HG02970 (cell line): ENCODE results near the gene RNF213.
"Not testable (repeated sequence)": the region's sequence is repeated elsewhere in the genome, so short reads cannot be mapped to it uniquely, and the experiment has no call there.

ENCODE experiments used
- ATAC-seq: cut with Tn5 transposase; IDR thresholded peaks from one replicate; pipeline ENCODE4 v1.9.1; 2021; ENCODE audit warnings: mild to moderate bottlenecking, moderate library complexity, moderate number of reproducible peaks; ENCODE audit not compliant: unreplicated experiment, low FRiP score

Gene RNF213

DNA sequence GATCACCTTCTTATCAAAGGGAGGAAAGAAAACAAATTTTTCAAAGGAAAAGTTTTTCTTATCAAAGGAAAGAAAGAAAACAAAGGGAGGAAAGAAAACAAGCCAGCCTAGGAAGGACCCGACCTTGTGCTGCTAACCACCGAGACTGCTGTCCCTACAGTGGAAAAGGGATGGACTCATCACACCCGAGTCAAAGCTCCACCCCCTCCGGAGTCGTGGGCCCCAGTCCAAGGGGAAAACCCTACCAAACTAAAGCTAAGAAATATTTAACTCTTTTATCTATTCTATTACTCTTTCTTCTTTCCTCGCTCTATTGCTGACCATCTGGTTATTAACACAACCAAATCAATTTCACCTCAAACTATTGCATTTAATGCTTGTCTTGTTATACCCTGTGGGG, 148.2 kb downstream of the RNF213 start:
- no peak for ATAC-seq

DNA sequence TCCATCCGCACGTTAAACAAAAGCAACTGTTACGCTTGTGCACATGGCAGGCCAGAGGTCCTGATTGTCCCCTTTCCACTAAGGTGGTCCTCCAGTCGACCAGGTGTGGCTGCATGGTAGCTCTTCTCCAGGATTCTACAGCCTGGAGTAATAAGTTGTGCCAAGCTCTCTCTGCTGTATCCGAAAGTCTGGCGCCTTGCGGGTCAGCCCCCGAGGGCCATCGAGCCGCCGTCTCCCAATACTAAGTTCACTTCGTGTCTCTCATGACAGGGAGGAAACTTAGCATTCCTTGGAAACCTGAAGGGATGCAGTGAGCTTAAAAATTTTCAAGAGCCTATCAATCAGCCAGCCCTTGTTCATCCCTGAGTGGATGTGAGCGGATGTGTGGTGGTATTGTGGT, 149.0 kb downstream of the RNF213 start:
- no peak for ATAC-seq

DNA sequence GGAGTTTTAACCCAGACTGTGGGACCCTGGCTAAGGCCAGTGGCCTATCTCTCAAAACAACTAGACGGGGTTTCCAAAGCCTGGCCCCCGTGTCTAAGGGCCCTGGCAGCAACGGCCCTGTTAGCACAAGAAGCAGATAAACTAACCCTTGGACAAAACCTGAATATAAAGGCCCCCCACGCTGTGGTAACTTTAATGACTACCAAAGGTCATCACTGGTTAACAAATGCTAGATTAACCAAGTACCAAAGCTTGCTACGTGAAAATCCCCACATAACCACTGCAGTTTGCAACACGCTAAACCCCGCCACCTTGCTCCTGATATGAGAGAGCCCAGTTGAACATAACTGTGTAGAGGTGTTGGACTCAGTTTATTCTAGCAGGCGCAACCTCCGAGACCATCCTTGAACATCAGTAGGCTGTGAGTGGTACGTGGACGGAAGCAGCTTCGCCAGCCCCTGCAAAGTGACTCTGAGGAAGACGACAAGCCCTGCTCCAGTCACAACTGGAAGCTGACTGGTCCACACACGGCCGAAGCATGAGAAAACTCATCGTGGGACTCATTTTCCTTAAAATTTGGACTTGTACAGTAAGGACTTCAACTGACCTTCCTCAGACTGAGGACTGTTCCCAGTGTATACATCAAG, 149.9 kb downstream of the RNF213 start:
- not testable (repeated sequence) for ATAC-seq

DNA sequence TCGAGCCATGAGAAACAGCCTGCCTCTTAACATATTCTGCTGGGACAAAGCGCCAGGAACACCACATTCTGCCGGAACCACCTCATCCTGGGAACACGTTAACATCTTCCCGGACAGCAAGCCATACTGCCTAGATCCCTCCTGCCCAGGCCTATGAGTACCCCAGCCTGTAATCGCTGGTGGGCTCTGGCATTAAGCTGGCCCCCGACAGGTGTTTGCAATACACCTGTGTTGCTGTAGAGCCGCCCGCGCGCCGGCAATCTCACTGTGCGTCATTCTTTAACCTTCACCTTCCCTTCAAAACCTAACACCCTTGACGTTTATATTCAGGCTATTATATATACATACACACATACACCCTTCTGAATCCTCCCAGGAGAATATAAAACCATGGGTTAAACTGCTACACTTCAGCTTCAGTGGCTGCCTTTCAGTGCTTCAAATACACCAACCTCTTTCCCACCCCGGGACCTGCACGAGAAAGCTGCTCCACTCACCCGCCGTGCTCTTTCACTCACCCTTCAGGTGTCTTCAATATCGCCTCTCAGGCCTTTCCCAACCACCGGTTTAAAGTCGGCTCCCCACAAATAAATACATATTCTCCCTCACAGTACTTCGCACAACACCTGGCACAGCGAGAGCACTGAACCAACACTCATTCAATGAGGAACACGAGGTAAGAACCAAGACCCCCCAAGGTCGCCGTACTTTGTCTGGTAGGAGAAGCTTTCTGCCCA, 153.3 kb downstream of the RNF213 start:
- ATAC-seq = no peak

DNA sequence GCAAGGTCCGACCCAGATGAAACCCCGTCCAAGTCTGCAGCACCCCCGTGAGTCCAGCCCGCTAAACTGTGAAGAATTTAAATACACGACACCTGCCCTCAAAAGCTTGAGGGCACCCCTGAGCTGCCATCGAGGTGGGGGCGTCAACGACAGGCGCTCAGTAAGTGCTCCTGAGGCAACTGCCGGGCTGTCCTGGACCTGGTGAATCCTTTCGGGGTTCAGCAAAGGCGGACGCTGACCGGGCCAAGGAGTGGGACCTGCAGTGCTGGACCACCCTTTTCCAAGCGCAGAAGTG, 153.8 kb downstream of the RNF213 start:
- ATAC-seq = no peak

DNA sequence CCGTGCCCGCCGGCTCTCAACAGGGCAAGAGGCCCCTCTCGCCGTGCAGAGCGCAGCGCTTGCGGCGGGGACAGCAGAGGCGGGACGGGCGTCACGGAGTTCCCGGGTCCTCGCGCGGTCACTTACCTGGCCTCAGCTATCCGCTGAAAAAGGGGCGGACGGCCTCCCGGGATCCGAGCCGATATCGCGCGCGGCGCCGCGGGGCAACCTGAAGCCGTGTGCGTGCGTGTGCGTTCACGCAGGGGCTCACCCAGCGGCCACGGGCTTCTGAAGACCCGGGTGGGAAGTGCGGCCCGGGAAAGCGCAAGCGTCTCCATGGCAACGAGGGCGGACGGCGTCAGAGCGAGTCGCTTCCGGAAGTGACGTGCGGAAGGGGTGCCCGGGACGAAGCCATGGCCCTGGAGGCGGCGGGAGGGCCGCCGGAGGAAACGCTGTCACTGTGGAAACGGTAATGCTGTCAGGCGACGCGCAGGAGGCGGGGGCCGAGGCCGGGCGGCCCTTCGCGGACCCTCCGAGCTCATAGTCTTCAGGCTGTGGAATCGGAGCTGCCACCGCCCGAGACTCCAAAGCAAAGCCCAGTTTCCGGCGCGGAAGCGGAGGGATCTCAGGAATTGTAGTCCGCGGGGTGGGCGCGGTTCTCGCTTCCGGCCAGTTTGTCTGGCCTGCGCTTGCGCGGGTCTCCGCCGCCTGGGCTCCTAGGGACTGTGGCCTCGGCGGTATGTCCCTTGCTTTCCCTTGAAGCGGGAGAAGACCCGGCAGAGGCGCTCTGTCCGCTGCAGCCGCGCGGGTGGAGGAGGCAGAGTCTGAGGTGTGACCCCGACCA, 154.4 kb downstream of the RNF213 start, which contains the start of gene ENDOV:
TSS of gene ENDOV (plus strand) at position 365 of the 823 bp plus-strand sequence. CDS start at position 393, 28 bp downstream.
- peak; percentile 95 for ATAC-seq

DNA sequence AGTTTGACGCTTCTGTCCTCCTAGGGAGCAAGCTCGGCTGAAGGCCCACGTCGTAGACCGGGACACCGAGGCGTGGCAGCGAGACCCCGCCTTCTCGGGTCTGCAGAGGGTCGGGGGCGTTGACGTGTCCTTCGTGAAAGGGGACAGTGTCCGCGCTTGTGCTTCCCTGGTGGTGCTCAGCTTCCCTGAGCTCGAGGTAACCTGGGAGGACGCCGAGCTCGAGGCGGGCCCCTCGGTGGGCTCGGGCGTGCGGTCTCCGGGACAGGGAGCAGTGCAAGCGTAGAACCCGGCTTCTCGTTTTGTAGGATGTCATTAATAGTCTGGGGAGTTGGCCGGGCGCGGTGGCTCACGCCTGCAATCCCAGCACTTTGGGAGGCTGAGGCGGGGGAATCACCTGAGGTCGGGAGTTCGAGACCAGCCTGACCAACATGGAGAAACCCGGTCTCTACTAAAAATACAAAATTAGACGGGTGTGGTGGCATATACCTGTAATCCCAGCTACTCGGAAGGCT, 155.0 kb downstream of the RNF213 start:
- ATAC-seq = no peak

DNA sequence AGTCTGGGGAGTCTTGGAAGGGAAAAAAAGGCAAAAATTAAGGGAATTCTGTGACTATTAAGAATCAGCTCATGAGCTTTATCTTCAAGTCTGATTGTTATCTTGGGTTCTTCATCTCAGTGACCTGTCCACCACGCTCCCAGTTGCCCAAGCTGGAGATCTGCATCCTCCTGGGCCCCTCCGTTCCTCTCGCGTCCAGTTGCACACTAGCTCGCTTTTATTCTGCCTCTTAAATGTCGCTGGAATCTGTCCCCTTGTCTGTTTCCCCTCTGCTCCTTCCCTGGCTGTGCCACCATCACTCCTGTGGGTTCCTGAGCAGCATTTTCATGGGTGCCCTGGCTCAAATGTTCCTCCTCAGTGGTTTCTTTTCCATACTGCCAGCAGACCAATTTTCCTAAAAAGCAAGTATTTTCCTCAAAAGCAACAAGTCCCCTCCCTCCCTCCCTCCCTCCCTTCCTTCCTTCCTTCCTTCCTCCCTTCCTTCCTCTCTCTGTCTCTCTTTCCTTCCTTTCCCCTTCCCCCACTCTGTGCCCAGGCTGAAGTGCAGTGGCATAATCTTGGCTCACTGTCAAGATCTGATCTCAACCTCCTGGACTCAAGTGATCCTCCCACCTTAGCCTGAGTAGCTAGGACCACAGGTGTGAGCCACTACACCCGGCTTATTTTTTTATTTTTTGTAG, 155.7 kb downstream of the RNF213 start:
- ATAC-seq = no peak

DNA sequence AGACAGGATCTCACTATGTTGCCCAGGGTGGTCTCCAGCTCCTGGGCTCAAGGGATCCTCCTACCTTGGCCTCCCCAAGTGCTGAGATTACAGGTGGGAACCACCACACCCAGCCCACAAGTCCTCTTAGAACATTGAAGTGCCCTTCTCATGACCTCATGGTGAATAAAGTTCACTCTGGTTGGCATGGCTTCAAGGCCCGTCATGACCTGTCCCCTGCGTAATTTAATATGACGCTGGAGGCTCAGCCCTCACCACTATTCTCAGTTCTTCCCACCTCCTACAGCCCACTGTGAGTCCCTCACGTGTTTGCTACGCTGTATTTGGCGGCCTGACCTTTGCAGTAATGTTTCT, 156.3 kb downstream of the RNF213 start:
- no peak for ATAC-seq

DNA sequence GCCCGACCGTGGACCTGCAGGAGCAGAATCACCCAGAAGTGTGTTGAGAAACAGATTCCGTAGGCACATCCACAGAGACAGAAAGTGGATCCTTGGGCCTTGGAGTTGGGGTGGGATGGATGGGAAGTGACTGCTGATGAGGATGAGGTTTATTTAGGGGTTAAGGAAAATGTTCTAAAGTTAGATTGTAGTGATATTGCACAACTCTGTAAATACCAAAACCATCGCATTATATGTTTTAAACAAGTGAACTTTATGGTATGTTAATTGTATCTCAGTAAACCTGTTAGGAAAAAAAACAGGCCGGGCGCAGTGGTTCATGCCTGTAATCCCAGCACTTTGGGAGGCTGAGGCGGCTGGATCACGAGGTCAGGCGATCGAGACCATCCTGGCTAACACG, 157.9 kb downstream of the RNF213 start:
- ATAC-seq = no peak

DNA sequence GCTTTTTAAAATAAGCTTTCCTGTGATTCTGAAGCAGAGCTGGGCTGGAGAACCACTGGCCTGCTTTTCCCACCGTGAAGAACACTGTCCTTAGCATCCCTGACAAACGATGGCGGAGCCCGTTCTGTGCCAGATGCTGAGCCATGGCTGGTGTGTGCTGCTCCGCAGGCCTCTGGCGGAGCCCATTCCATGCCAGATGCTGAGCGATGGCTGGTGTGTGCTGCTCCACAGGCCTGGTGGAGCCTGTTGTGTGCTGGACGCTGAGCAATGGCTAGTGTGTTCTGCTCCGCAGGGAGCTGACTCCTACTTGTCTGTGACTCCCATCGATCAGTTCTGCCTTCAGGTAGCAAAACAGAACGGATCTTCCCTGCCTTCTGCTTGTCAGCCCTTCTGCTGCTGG, 158.6 kb downstream of the RNF213 start:
- no peak for ATAC-seq

DNA sequence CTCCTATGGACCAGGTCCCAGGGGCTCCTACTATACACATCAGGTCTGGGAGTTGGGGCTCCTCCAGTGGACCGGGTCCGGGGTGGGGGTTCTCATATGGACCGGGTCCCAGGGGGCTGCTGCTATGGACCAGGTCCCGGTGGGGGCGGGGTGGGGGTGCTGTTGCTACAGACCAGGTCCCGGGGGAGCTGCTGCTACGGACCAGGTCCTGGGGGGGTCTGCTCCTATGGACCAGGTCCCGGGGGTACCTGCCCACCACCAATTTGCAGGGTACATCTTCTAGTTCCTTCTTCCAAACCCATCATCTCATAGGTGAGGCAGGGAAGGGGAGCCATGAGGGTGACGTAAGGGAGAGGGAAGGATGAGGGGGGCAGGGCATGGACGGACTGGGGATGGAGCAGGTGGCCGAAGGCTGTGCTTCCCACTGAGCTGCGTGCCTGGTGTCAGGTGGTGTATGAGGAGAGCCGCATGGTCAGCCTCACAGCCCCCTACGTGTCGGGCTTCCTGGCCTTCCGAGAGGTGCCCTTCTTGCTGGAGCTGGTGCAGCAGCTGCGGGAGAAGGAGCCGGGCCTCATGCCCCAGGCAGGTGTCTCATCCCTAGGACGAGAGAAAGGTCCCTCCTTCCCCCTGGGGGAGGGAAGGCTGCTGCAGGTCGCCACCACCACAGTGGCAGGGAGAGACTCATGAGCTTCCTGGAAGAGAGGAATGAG, 160.9 kb downstream of the RNF213 start:
- no peak for ATAC-seq

DNA sequence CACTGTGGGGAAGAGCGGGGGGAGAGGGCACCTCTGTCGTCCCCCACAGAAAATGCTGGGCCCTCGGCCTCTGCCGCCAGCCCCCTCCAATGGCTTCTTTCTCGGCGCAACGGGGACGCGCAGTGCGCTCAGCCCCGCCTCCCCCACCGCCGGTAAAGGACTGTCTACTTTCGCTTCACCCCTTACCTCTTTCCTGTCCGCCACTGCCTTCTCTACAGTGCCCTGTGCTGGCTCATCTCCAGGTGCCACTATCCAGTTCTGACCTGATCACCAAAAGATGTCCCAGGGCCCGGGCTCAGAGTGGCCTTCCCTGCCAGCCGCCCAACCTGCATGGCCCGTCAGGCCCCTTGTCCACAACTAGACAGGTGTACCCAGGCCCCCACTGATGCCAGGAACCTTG, 161.6 kb downstream of the RNF213 start:
- ATAC-seq = no peak

DNA sequence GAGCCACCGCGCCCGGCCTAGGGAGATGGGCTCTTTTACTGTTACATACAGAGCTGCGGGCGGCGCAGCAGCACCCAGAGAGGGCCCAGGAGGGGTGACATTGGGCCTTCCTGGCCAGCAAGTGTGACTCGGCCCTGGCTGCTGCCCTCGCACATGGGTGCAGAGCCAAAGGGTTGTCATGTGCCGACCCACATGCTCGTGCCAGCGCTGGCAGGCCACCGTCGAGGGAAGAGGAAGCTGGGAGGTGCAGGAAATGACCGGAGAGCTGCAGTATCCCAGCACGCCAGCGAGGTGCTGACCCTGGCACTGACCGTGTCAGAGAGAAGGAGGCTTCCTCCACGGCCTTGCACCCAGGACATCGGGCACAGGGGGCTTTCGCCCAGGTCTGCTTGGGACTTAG, 162.3 kb downstream of the RNF213 start:
- ATAC-seq = no peak

DNA sequence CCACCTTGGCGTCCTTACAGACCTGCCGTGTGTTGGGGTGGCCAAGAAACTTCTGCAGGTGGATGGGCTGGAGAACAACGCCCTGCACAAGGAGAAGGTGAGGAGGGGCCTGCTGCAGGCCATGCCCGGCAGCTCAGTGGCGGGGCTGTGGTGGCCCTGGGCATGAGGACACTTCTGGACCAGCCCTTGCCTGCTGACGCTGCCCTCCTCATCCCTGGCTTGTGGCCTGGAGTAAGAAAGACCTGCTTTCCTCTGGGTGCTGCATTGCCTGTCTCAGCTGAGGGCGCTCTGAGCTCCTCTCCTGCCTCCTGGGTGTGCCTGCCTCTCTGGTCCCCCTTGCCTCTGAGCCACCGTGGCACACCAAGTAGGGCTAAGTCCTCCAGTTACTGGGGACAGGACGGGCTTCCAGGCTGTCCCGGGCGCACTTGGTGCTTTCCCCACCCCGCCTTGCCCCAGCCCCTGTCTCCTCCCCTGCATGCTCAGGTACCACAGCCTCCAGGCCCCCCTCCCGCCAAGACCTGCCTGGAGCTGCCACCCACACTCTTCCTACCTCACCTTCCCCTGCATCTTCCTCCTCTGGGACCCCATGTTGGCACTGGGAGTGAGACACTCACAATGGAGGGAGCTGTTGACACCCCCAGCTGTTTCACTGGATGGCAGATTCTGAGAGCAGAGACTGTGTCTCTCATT, 163.0 kb downstream of the RNF213 start:
- no peak for ATAC-seq

DNA sequence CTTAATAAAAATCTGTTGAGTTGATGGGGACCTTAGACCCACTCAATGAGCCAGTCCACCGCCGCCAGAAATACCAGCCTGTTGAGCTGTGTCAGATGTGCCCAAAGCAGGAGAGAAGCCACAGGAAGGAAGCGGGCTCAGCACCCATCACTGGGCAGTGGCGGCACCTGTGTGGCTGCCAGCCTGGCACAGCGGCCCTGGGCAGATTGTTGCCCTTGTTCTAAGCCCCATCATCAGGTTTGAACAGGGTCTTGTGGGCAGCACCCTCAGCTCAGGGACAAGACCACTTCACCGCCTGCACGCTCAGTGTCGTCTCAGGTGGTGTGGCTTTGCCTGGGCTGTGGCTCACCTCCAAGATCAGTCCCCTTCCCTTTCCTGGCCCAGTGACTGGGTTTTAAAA, 163.6 kb downstream of the RNF213 start:
- no peak for ATAC-seq

DNA sequence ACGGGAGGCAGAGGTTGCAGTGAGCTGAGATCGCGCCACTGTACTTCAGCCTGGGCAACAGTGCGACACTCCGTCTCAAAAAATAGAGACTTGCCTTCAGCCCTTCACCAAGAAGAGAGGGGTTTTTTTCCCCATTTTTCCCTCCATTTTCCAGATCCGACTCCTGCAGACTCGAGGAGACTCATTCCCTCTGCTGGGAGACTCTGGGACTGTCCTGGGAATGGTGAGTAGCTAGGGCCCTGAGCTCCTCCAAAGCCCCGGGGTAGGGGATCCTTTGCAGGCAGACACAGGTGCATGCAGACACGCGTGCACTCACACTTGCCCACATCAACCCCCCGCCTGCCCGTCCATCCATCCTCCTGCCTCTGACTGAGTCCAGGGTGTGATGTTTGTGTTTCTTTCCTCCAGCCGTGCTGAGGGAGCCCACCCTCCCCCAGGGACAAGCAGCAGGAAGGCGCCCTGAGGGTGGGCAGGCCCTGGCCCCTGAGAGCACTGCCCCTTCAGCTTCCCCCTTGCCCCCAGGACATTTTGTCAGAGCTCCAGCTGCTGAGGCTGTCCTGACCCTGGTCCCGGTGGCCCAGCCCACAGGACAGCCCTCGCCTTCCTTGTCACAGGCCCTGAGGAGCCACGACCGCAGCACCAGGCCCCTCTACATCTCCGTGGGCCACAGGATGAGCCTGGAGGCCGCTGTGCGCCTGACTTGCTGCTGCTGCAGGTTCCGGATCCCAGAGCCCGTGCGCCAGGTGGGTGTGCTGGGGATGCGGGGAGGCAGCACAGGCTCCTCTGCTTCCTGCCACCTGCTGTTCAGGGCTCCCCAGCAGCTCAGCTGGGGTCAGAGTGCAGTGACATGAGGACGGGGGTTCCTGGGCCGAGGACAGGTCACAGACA, 164.5 kb downstream of the RNF213 start:
- ATAC-seq = no peak

DNA sequence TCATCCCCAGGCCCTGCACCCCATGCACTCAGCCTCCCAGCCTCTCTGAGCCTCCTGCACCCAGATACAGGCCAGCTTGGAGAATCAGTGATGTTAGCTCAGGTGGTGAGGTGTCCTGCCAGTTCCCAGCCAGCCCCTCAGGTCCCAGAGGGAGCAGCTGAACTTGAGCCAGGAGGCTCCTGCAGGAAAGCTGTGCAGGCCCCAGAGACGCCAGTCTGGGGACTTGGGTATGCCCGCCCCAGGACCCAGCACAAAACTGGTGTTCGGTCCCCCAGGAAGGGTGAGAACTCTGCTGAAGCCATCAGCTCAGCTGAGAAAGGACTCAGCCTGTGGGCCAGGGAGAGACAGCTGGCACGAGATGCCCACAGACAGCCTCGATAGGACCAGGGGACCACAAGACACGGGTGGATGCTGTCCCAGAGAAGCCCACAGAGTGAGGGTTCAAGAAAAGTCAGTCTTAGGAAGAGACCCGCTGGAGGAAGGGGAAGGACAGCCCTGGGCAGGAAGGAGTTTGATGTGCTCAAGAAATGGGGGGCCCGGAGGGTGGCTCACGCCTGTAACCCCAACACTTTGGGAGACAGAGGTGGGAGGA, 165.3 kb downstream of the RNF213 start:
- ATAC-seq = no peak
